ENCODE results near the gene CAVIN2.

GRCh38 chr2:191892391-191892790 lies 45.5 kb upstream of the CAVIN2 start:
- TF ChIP-seq EZH2phosphoT487 (IDR thresholded peaks at IDR 0.05; ENCODE audit: low read length) = no peak
- TF ChIP-seq, protein P1, sequence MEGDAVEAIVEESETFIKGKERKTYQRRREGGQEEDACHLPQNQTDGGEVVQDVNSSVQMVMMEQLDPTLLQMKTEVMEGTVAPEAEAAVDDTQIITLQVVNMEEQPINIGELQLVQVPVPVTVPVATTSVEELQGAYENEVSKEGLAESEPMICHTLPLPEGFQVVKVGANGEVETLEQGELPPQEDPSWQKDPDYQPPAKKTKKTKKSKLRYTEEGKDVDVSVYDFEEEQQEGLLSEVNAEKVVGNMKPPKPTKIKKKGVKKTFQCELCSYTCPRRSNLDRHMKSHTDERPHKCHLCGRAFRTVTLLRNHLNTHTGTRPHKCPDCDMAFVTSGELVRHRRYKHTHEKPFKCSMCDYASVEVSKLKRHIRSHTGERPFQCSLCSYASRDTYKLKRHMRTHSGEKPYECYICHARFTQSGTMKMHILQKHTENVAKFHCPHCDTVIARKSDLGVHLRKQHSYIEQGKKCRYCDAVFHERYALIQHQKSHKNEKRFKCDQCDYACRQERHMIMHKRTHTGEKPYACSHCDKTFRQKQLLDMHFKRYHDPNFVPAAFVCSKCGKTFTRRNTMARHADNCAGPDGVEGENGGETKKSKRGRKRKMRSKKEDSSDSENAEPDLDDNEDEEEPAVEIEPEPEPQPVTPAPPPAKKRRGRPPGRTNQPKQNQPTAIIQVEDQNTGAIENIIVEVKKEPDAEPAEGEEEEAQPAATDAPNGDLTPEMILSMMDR (IDR thresholded peaks at IDR 0.05; ENCODE audit: low read length) = no peak
